8988T (cell line): ENCODE results near the gene NSD2.
A peak's percentile ranks its signal among the peaks of the same experiment; 100 is the strongest.
"Not testable (repeated sequence)": the region's sequence is repeated elsewhere in the genome, so short reads cannot be mapped to it uniquely, and the experiment has no call there.

ENCODE experiments used
- DNase-seq: peaks from one replicate; pipeline ENCODE4 v3.0.0; 2011

Gene NSD2

DNA sequence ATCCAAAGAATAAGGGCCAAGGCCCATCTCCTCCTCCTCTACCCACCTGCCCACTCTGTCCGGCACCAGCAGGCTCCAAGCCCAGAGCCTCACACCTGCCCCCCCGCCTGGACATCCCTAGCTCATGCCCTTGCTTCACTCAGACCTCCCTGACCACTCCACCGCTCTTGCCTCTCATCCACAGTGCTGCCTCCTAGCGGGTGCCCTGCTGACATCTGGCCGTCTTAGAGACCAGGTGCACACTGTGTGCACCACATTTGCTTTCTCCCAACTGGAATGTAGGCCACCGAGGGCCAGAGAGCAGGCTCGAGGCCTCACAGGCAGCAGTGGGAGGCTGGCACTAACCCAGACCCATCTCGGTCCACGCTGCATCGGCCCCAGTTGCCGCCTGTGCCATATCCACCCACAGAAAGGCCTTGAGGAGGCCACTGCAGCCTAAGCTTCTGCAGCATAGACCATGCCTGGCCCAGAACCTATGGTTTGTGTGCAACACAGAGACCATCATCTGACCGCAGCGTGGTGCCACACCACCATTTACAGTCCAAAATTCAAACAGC, 28.8 kb upstream of the NSD2 start:
- DNase-seq = no peak

GRCh38 chr4:1842993-1843448, 28.2 kb upstream of the NSD2 start:
- DNase-seq = no peak

- DNase-seq = no peak
These were observed 27.3 kb upstream of the NSD2 start for GRCh38 chr4:1843852-1844251.

DNA sequence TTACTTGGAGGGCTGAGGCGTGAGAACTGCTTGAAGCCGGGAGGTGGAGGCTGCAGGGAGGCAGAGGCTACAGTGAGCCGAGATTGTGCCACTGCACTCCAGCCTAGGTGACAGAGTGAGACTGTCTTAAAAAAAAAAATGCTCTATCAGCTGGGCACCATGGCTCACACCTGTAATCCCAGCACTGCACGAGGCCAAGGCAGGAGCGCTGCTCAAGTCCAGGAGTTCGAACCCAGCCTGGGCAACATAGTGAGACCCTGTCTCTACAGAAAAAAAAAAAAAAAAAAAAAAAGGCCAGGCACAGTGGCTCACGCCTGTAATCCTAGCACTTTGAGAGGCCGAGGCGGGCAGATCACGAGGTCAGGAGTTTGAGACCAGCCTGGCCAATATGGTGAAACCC, 26.6 kb upstream of the NSD2 start:
- DNase-seq = not testable (repeated sequence)

DNA sequence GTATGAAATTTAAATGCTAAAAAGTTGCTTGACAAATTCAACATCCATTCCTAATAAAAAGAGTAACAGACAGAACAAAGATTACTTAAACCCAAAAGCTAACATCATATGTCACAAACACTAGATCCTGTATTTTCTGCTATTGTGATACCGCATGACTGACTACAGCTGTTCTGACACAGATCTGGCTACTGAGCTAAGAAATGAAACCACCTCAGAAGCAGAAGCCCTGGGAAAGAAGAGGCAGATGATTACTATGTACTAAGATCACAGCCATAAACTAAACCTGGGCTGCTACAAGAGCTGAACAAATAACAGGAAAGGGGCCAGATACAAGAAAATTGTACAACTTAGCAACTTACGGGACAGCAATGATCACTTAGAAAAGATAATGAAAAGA, 24.6 kb upstream of the NSD2 start:
- no peak for DNase-seq

GRCh38 chr4:1850276-1850675, 20.9 kb upstream of the NSD2 start:
- no peak for DNase-seq

DNA sequence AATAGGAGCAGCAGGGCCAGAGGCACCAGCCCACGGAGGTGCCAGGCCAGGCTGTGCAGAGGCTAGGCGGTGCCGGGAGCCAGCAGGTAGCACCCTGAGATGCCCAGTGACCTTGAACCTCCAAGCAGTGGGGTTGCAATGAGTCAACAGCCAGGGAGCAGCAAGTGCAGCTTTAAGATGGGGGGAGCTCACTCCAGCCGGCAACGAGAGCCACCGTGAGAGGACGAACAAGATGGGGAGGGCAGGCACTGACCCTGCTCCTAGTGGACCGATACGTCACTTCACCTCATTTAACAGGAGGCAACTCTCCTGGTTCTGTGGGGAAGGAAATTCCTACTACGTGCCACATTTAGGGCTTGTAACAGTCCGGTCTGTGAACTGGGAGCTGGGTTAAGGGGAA, 20.0 kb upstream of the NSD2 start:
- DNase-seq = no peak

- no peak for DNase-seq
These were observed 19.4 kb upstream of the NSD2 start for GRCh38 chr4:1851575-1852410.

- no peak for DNase-seq
These were observed 18.1 kb upstream of the NSD2 start for GRCh38 chr4:1852904-1853623.

- DNase-seq = no peak
These were observed 16.4 kb upstream of the NSD2 start for GRCh38 chr4:1854752-1855151.

DNA sequence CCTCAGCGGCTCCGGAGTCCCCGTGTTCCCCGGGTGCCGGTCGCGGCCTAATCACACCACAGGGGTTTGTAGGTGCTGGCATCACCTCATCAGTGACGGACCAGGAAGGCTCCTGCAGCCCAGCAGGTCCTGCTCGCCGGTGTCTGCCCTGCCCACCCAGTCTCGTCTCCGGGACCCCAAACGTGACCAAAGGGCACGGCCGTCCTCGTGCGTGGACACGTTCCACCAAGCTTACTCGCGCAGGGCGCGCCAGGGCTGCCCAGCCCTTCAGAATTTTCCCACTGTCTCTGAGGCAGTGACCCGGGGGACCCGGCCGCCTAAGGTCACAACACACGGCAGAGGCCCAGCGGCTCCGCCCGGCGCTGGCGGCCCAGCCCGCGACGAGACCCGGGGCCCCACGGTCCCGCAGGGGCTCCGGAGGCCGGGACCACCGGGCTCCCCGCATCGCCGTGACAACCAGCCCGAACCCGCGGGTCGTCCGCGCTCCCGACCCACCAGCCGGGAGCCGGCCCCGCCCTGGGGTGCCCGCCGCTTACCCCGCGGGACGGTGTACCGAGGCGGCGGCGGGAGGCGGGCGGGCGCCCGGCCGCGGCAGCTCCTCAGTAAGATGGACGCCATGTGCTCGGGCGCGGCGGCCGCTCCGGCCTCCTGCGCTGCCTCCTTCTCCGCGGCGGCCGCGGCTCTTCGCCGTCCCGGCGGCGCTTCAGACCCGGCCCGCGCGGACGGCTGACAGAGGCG, 15.7 kb upstream of the NSD2 start:
- no peak for DNase-seq

GRCh38 chr4:1856071-1856942, 14.9 kb upstream of the NSD2 start, which contains the start of gene LETM1:
TSS of gene LETM1 (minus strand) at chr4:1856156. CDS start at chr4:1855950, 206 bp downstream.
- DNase-seq = peak; percentile 93

DNA sequence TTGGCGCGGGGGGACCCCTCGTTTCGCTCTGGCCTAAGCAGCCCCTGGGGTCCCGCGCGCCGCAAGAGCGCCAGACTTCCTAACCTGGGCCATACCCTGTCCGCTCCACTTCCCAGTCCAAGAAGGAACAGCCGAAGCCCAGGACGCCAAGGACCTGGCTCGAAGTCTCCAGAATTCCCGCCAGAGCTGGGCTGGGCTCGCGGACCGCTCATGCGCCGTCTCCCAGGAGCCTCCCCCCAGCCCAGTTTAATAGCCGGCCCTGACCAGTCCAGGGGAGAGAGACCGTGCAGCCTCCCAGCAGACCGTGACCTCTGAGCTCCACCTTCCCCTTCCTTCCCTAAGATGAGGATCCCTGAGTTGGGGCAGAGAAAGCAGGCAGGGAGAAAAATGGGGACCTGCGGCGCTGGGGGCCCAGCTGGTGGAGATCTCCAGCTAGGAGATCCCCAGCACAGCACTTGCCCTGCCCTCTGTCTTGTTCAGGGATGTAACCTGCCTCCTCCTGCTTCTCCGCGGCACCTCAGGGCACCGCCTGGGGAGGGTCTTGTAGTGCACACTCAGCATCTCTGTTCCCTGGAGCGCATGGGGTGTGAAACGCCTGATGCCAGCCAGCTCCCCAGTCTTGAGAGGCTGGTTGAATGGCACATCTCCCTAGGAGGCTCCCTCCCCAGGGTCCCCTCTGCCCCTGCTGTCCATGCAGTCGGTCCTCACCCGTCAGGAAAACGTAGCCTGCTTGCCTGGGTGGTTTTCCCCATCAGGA, 14.1 kb upstream of the NSD2 start:
- no peak for DNase-seq

GRCh38 chr4:1857931-1858330, 13.3 kb upstream of the NSD2 start:
- DNase-seq = no peak

DNA sequence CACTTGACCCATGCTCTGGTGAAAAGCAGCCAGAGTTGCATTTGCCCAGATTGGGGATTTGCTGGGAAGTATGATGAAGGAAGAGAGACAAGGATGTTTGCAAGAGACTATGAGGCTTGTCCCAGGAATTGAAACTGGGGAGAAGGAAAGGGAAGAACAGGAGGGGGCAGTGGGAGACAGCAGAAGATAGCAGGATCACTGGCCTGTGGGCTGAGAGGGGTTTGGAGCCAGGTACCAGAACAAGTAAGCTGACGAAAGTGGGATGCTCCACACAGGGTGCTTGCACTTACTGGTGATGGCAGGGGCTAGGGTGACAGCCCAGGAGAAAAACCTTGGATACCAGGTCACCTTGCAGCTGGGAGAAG, 11.8 kb upstream of the NSD2 start:
- no peak for DNase-seq

DNA sequence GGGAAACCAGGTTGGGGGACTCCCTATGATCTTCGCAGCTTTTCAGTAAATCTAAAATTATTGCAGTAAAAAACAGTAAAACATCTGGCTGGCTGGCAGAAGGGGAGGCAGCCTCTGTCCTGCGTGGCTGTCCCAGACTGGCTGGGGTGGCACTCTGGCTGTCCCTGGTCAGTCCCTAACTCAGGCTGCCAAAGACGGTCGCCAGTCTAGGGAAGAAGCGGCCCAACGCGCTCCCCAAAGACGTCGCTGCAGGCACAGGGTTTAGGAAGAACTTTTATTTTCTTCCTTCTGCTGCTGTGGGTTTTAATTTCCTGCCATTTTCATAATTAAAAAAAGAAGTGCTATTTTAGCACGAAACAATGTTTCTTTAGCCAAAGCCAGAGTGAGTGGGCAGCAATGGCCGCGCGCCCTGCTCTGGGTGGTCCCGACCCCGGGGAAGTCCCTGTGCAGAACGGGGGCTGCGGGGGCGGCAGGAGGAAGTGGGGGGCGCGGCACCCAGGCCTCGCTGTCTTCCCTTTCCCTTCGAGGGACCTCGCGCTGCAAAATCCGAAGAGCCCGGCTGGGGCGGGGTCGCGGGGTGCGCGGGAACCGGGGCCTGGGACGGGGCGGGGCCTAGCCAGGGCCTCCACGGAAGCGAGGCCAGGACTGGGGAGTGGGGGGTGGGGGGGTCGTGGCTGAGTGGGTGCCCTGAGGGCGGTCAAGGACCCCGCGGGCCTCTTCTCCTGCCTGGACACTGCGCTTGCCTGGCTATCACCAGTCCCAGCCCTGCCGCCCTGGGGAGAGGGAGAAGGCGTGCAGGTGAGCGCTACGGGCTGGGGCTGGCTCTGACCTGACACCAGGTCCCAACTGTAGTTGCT, 8.9 kb upstream of the NSD2 start:
- DNase-seq = no peak

GRCh38 chr4:1862961-1863296, 8.3 kb upstream of the NSD2 start:
- DNase-seq = no peak

DNA sequence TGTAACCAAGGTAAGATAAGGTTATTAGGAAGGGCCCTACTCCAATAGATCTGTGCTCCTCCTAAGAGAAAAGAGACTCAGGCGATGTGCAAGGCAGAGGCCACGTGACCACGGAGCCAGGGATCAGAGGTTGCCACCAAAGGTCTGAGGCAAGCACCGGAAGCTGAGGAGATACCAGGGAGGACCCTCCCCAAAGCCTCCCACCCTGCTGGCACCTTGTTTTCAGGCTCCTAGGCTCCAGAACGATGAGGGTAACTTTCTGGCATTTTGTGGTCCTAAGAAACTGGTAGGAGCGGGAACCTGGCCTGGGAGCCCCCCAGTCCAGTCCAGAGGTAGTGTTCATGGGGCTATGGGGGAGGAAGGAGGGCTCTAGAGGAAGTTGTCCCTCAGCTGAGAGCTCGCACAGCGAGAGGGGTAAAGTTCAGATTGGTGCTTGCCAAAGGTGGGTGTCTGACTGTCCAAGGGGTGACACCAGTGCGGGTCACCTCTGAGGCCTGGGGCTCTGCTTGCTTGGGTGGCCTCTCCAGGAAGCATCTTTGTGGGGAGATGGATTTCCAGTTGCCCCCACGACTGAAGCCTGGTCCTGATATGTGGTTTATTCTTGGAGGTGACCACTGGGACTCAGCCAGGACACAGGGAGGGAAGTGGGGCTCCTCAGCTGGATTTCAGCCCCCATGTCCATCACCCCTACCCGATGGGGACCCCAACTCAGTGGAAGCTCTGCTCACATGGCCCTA, 7.7 kb upstream of the NSD2 start:
- no peak for DNase-seq

DNA sequence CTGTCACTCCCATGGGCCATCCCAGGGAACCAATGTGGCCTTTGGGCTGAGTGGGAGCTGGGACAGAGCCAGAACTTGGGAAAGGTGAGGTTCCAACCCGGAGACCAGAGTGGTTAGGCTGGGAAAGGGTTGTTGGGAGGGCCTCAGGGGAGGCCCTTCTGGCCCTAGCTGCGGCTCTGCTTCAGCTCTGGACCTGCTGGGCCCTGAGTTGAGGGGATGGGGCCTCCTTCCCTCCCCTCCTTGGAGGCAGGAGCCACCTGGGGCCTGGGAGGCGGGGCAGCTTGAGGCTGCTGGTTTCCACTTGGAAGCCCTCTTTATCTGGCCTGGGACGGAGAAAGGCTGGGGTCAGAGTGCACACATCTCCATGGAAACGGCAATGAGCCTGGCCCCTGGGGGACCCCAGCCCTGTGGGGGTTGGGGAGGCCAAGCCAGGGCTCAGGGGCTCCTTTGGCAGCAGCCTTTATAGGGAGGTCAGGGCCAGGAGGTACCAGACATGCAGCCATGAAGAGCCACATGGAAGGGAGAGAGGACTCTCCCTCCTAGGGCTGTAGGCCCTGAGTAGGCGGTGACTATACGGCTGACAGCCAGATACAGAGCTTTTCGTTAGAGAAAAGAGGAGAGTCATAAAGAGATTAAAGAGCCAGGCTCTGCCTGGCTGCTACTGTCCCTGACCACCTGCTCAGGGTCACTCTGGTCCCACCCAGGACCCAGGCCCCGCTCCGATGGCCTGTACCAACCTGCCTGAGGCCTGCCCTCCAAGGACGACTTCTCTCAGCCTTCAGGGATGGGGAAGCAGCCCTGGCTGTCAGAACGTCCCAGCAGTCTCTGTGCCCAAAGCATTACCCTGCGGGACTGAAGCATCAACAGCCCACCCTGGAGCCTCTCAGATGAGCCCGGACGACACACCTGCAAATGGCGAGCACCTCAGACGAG, 6.9 kb upstream of the NSD2 start:
- no peak for DNase-seq
